Duodenal mucosa (tissue), 2 donors: ENCODE data around the gene KCTD3.

ENCODE experiments used
- H3K27ac ChIP-seq: one replicate; pipeline ENCODE4 v1.7.0; 2013; ENCODE audit warnings: low read depth, low read length
- H3K27me3 ChIP-seq, 2 donors: one replicate each; pipeline ENCODE4 v1.7.0; 2013; ENCODE audit warnings: low read length in 2 of 2, control low read depth in 1 of 2; ENCODE audit not compliant: insufficient read depth in 2 of 2, control insufficient read depth in 1 of 2
- H3K36me3 ChIP-seq, 2 donors: one replicate each; pipeline ENCODE4 v1.7.0; 2013; ENCODE audit warnings: low read length in 2 of 2, control low read depth in 1 of 2; ENCODE audit not compliant: insufficient read depth in 2 of 2, control insufficient read depth in 1 of 2
- H3K4me1 ChIP-seq, 2 donors: one replicate each; pipeline ENCODE4 v1.7.0; 2013; ENCODE audit warnings: low read length in 2 of 2, control low read depth in 1 of 2; ENCODE audit not compliant: insufficient read depth in 2 of 2, control insufficient read depth in 1 of 2
- H3K4me3 ChIP-seq, 2 donors: one replicate each; pipeline ENCODE4 v1.7.0; 2013; ENCODE audit warnings: low read length in 2 of 2, low read depth in 1 of 2
- H3K9ac ChIP-seq, 2 donors: one replicate each; pipeline ENCODE4 v1.7.0; 2013; ENCODE audit warnings: low read length in 2 of 2, low read depth in 1 of 2
- H3K9me3 ChIP-seq, 2 donors: one replicate each; pipeline ENCODE4 v1.7.0; 2013; ENCODE audit warnings: low read length in 2 of 2, control low read depth in 1 of 2; ENCODE audit not compliant: control insufficient read depth in 1 of 2

Gene KCTD3

DNA sequence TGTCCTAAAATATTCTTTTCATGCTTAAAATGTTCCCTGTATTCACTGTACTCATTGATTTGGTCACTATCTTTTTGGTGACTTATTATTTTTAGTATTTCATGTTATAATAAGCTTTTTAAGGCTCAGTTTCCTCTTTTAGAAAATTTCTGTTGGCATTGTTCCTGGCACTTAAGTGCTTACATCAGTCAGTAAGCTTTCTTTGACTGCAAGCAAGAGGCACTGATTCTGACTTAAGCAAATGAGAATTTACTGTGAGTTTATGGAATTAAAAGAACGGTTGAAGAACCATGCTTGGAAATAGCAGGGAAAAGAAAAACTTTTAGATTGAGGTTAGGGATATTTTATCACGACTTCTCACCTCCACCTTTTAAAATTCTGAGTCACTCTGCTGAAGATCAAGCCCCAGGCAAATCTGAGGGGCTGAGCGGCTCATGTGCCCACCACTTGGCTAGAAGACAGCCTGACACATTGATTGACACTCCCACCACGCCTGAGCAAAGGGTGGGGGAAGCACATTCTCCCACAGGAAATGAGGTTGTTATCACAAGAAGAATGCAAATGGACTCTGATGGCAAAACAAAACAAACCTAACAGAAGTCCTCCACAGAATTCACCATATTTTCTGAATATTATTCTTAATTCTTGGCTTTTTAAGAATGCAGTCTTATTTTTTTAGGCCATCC lies 102.8 kb downstream of the KCTD3 start:
- no peaks in the 10 kb centered on the region for H3K9me3 ChIP-seq
- no peaks in the 10 kb centered on the region for H3K27me3 ChIP-seq
- H3K4me3 ChIP-seq, result no peak overlapping the region
- H3K36me3 ChIP-seq, result no peaks in the 10 kb centered on the region
- no peaks in the 10 kb centered on the region for H3K4me1 ChIP-seq
- H3K27ac ChIP-seq, result no peak overlapping the region
- no peak overlapping the region for H3K9ac ChIP-seq
